GM23338 (cell line): ENCODE measurements around the gene CACNA1B. TPM values are rescaled to one million over a fixed set of nuclear protein-coding genes. Genes with fewer than 3 reads are reported as not detected.

Experiments used
- ATAC-seq: fragments of 200-7000 bp; cut with Tn5 transposase; 3 replicates; pipeline ENCODE4 v1.9.1; 2020
- DNase-seq: peaks from one replicate; pipeline ENCODE4 v3.0.0-alpha.2; 2015; ENCODE audit warnings: low spot score
- H2AFZ ChIP-seq: fragments of 200-600 bp; sonication (generic); 2 replicates; pipeline ENCODE4 v1.8.0; 2016; ENCODE audit warnings: antibody characterized with exemption, mild to moderate bottlenecking, moderate library complexity
- H3F3A ChIP-seq: fragments of 200-600 bp; sonication (generic); replicated peaks from 2 replicates; pipeline ENCODE4 v1.8.0; 2017; ENCODE audit warnings: antibody characterized with exemption, mixed run types, low read depth
- H3K27ac ChIP-seq: fragments of 200-600 bp; sonication (generic); 2 replicates; pipeline ENCODE4 v1.6.1; 2016; ENCODE audit warnings: low read depth
- H3K27me3 ChIP-seq: fragments of 200-600 bp; sonication (generic); 2 replicates; pipeline ENCODE4 v1.8.0; 2016; ENCODE audit warnings: mild to moderate bottlenecking, mixed run types, moderate library complexity; ENCODE audit not compliant: insufficient read depth
- H3K36me3 ChIP-seq: fragments of 200-600 bp; sonication (generic); 2 replicates; pipeline ENCODE4 v1.8.0; 2016; ENCODE audit warnings: mild to moderate bottlenecking; ENCODE audit not compliant: insufficient read depth
- H3K4me1 ChIP-seq: fragments of 200-600 bp; sonication (generic); 2 replicates; pipeline ENCODE4 v1.8.0; 2016; ENCODE audit warnings: mild to moderate bottlenecking, moderate library complexity; ENCODE audit not compliant: insufficient read depth
- H3K4me2 ChIP-seq: fragments of 200-600 bp; sonication (generic); 2 replicates; pipeline ENCODE4 v1.7.1; 2017; ENCODE audit warnings: mixed run types
- H3K4me3 ChIP-seq: fragments of 200-600 bp; sonication (generic); 2 replicates; pipeline ENCODE4 v1.6.1; 2016; ENCODE audit warnings: mixed run types
- H3K79me2 ChIP-seq: fragments of 200-600 bp; sonication (generic); replicated peaks from 2 replicates; pipeline ENCODE4 v1.8.0; 2017; ENCODE audit warnings: mild to moderate bottlenecking; ENCODE audit not compliant: insufficient read depth
- H3K9me2 ChIP-seq: fragments of 200-600 bp; sonication (generic); 2 replicates; pipeline ENCODE4 v1.8.0; 2017; ENCODE audit not compliant: insufficient read depth
- H4K20me1 ChIP-seq: fragments of 200-600 bp; sonication (generic); replicated peaks from 2 replicates; pipeline ENCODE4 v1.8.0; 2017; ENCODE audit warnings: mild to moderate bottlenecking; ENCODE audit not compliant: insufficient read depth
- H3K27ac Mint-ChIP-seq: 2 replicates; pipeline ENCODE4 v1.8.0; 2020; ENCODE audit warnings: inconsistent platforms, mild to moderate bottlenecking, moderate library complexity, mixed read lengths
- H3K27me3 Mint-ChIP-seq: 3 replicates; pipeline ENCODE4 v1.8.0; 2022; ENCODE audit warnings: low read depth, mild to moderate bottlenecking, moderate library complexity, mixed read lengths, inconsistent platforms; ENCODE audit not compliant: insufficient read depth, poor library complexity
- H3K36me3 Mint-ChIP-seq: 3 replicates; pipeline ENCODE4 v1.8.0; 2021; ENCODE audit warnings: low read depth, mild to moderate bottlenecking, inconsistent platforms, moderate library complexity, mixed read lengths
- H3K4me1 Mint-ChIP-seq: 3 replicates; pipeline ENCODE4 v1.8.0; 2020; ENCODE audit warnings: mild to moderate bottlenecking, inconsistent platforms, mixed read lengths
- H3K4me3 Mint-ChIP-seq: 3 replicates; pipeline ENCODE4 v1.8.0; 2021; ENCODE audit warnings: moderate library complexity, mild to moderate bottlenecking, inconsistent platforms, mixed read lengths
- H3K9me3 Mint-ChIP-seq: 3 replicates; pipeline ENCODE4 v1.8.0; 2020; ENCODE audit warnings: moderate library complexity, mild to moderate bottlenecking, inconsistent platforms, mixed read lengths
- EZH2 ChIP-seq: fragments of 200-600 bp; sonication (generic); IDR thresholded peaks from one replicate; pipeline ENCODE4 v1.8.0; 2017; ENCODE audit warnings: antibody characterized with exemption, mild to moderate bottlenecking, low read depth; ENCODE audit not compliant: unreplicated experiment
- EZH2phosphoT487 ChIP-seq: fragments of 200-600 bp; sonication (generic); IDR thresholded peaks from one replicate; pipeline ENCODE4 v1.8.1; 2018; ENCODE audit warnings: antibody characterized with exemption; ENCODE audit not compliant: unreplicated experiment
- STAT1 ChIP-seq: IDR thresholded peaks from one replicate; pipeline ENCODE4 v1.6.1; 2016; ENCODE audit warnings: antibody characterized with exemption; ENCODE audit not compliant: unreplicated experiment
- ZNF114 ChIP-seq: fragments of 250-450 bp; sonication (Bioruptor Pico); IDR thresholded peaks from 2 replicates; pipeline ENCODE4 v1.5.0; 2020; ENCODE audit warnings: mild to moderate bottlenecking, moderate library complexity
- polyA plus RNA-seq: library from polyadenylated mRNA; unstranded; fragments of >200 nt; fragmentation: Nextera tagmentation; extraction: Ambion mirVana; gene quantifications from 2 replicates; pipeline ENCODE4 v1.2.1, GENCODE V29; 2016
- total RNA-seq: library from RNA; depleted of rRNA; stranded (reverse); fragments of >200 nt; shearing (Covaris generic); gene quantifications from 2 replicates; pipeline ENCODE4 v1.2.3, GENCODE V29; 2014
- TF ChIP-seq, protein P1 (sequence below): IDR thresholded peaks from 2 replicates; pipeline ENCODE4 v1.6.1; 2016; ENCODE audit warnings: antibody characterized with exemption
- TF ChIP-seq, protein P2 (sequence below): IDR thresholded peaks from one replicate; pipeline ENCODE4 v1.6.1; 2018; ENCODE audit warnings: antibody characterized with exemption; ENCODE audit not compliant: unreplicated experiment
- TF ChIP-seq, protein P3 (sequence below): fragments of 250-450 bp; sonication (Bioruptor Pico); IDR thresholded peaks from 2 replicates; pipeline ENCODE4 v1.5.0; 2020; ENCODE audit warnings: mild to moderate bottlenecking, moderate library complexity

CACNA1B gene
- total and polyA plus RNA-seq, 2 experiments from 2014 or later: 1.1 to 10.4 TPM

GRCh38 chr9:138075496-138075895, 197.9 kb downstream of the CACNA1B start:
- no peaks in the 10 kb centered on the region for H4K20me1 ChIP-seq
- no peak overlapping the region for H3K27ac Mint-ChIP-seq
- H3K36me3 Mint-ChIP-seq: peaks cover 30% of the 10 kb centered on the region
- ATAC-seq: no peak
- H3K79me2 ChIP-seq: no peaks in the 10 kb centered on the region
- no peak overlapping the region for H3K27ac ChIP-seq
- no peak overlapping the region for H3K4me3 Mint-ChIP-seq
- H3K4me3 ChIP-seq: no peak overlapping the region
- H2AFZ ChIP-seq: no peak overlapping the region
- H3K4me1 Mint-ChIP-seq: peaks cover 27% of the 10 kb centered on the region
- no peak overlapping the region for H3K4me2 ChIP-seq
- no peaks in the 10 kb centered on the region for H3K36me3 ChIP-seq
- TF ChIP-seq EZH2phosphoT487 (no peak), ZNF114 (no peak), EZH2 (no peak), STAT1 (no peak)
- TF ChIP-seq, protein P1, sequence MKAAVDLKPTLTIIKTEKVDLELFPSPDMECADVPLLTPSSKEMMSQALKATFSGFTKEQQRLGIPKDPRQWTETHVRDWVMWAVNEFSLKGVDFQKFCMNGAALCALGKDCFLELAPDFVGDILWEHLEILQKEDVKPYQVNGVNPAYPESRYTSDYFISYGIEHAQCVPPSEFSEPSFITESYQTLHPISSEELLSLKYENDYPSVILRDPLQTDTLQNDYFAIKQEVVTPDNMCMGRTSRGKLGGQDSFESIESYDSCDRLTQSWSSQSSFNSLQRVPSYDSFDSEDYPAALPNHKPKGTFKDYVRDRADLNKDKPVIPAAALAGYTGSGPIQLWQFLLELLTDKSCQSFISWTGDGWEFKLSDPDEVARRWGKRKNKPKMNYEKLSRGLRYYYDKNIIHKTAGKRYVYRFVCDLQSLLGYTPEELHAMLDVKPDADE: no peak
- TF ChIP-seq, protein P2, sequence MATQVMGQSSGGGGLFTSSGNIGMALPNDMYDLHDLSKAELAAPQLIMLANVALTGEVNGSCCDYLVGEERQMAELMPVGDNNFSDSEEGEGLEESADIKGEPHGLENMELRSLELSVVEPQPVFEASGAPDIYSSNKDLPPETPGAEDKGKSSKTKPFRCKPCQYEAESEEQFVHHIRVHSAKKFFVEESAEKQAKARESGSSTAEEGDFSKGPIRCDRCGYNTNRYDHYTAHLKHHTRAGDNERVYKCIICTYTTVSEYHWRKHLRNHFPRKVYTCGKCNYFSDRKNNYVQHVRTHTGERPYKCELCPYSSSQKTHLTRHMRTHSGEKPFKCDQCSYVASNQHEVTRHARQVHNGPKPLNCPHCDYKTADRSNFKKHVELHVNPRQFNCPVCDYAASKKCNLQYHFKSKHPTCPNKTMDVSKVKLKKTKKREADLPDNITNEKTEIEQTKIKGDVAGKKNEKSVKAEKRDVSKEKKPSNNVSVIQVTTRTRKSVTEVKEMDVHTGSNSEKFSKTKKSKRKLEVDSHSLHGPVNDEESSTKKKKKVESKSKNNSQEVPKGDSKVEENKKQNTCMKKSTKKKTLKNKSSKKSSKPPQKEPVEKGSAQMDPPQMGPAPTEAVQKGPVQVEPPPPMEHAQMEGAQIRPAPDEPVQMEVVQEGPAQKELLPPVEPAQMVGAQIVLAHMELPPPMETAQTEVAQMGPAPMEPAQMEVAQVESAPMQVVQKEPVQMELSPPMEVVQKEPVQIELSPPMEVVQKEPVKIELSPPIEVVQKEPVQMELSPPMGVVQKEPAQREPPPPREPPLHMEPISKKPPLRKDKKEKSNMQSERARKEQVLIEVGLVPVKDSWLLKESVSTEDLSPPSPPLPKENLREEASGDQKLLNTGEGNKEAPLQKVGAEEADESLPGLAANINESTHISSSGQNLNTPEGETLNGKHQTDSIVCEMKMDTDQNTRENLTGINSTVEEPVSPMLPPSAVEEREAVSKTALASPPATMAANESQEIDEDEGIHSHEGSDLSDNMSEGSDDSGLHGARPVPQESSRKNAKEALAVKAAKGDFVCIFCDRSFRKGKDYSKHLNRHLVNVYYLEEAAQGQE: no peak
- TF ChIP-seq, protein P3, sequence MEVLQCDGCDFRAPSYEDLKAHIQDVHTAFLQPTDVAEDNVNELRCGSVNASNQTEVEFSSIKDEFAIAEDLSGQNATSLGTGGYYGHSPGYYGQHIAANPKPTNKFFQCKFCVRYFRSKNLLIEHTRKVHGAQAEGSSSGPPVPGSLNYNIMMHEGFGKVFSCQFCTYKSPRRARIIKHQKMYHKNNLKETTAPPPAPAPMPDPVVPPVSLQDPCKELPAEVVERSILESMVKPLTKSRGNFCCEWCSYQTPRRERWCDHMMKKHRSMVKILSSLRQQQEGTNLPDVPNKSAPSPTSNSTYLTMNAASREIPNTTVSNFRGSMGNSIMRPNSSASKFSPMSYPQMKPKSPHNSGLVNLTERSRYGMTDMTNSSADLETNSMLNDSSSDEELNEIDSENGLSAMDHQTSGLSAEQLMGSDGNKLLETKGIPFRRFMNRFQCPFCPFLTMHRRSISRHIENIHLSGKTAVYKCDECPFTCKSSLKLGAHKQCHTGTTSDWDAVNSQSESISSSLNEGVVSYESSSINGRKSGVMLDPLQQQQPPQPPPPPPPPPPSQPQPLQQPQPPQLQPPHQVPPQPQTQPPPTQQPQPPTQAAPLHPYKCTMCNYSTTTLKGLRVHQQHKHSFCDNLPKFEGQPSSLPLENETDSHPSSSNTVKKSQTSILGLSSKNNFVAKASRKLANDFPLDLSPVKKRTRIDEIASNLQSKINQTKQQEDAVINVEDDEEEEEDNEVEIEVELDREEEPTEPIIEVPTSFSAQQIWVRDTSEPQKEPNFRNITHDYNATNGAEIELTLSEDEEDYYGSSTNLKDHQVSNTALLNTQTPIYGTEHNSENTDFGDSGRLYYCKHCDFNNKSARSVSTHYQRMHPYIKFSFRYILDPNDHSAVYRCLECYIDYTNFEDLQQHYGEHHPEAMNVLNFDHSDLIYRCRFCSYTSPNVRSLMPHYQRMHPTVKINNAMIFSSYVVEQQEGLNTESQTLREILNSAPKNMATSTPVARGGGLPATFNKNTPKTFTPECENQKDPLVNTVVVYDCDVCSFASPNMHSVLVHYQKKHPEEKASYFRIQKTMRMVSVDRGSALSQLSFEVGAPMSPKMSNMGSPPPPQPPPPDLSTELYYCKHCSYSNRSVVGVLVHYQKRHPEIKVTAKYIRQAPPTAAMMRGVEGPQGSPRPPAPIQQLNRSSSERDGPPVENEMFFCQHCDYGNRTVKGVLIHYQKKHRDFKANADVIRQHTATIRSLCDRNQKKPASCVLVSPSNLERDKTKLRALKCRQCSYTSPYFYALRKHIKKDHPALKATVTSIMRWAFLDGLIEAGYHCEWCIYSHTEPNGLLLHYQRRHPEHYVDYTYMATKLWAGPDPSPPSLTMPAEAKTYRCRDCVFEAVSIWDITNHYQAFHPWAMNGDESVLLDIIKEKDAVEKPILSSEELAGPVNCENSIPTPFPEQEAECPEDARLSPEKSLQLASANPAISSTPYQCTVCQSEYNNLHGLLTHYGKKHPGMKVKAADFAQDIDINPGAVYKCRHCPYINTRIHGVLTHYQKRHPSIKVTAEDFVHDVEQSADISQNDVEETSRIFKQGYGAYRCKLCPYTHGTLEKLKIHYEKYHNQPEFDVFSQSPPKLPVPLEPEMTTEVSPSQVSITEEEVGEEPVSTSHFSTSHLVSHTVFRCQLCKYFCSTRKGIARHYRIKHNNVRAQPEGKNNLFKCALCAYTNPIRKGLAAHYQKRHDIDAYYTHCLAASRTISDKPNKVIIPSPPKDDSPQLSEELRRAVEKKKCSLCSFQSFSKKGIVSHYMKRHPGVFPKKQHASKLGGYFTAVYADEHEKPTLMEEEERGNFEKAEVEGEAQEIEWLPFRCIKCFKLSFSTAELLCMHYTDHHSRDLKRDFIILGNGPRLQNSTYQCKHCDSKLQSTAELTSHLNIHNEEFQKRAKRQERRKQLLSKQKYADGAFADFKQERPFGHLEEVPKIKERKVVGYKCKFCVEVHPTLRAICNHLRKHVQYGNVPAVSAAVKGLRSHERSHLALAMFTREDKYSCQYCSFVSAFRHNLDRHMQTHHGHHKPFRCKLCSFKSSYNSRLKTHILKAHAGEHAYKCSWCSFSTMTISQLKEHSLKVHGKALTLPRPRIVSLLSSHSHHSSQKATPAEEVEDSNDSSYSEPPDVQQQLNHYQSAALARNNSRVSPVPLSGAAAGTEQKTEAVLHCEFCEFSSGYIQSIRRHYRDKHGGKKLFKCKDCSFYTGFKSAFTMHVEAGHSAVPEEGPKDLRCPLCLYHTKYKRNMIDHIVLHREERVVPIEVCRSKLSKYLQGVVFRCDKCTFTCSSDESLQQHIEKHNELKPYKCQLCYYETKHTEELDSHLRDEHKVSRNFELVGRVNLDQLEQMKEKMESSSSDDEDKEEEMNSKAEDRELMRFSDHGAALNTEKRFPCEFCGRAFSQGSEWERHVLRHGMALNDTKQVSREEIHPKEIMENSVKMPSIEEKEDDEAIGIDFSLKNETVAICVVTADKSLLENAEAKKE (CRISPR knock-in tag): no peak
- H3F3A ChIP-seq: 0 out of 2 replicates have a peak, but pooled peaks cover 2% of the 10 kb centered on the region
- H3K27me3 ChIP-seq: no peaks in the 10 kb centered on the region
- H3K4me1 ChIP-seq: 0 out of 2 replicates have a peak, but pooled peaks cover 7% of the 10 kb centered on the region
- no peaks in the 10 kb centered on the region for H3K9me2 ChIP-seq
- peaks cover 8% of the 10 kb centered on the region for H3K27me3 Mint-ChIP-seq
- no peak for DNase-seq
- H3K9me3 Mint-ChIP-seq: no peaks in the 10 kb centered on the region; the same call in 2 of the 3 replicates
